A673 (cell line): Measurements from ENCODE around the gene KRT71. TPM values are rescaled to one million over a fixed set of nuclear protein-coding genes. Genes with fewer than 3 reads are reported as not detected.

Source experiments
- BruUV-seq: library from RNA; stranded (reverse); fragments of 400-500 nt; replicated peaks from 2 replicates; lab custom pipeline; 2021; lab: Mats Ljungman, UMichigan
- CTCF ChIA-PET: fragments of 300-600 bp; sonication (Branson Sonifier 250); formaldehyde crosslinking; loops from one replicate; lab custom pipeline; 2022; ENCODE audit warnings: antibody characterized with exemption; lab: Charles Lee
- POLR2A ChIA-PET: fragments of 300-600 bp; sonication (Branson Sonifier 250); formaldehyde crosslinking; loops from one replicate; lab custom pipeline; 2022; ENCODE audit warnings: antibody characterized with exemption; ENCODE audit not compliant: low non-redundant PET; lab: Charles Lee
- DNase-seq: peaks from one replicate; pipeline ENCODE4 v3.0.0-alpha.2; 2015; ENCODE audit warnings: low spot score
- H3K27ac ChIP-seq: fragments of 200-600 bp; sonication (generic); 2 replicates; pipeline ENCODE4 v1.5.1; 2016; ENCODE audit warnings: mixed run types, low read depth, mild to moderate bottlenecking, mixed read lengths, antibody characterized with exemption, low read length; ENCODE audit not compliant: poor library complexity, severe bottlenecking
- H3K27me3 ChIP-seq: fragments of 200-600 bp; sonication (generic); replicated peaks from 2 replicates; pipeline ENCODE4 v1.6.1; 2017; ENCODE audit warnings: mixed run types, low read depth, mild to moderate bottlenecking, mixed read lengths, antibody characterized with exemption, low read length; ENCODE audit not compliant: insufficient read depth, poor library complexity
- H3K36me3 ChIP-seq: fragments of 200-600 bp; sonication (generic); 2 replicates; pipeline ENCODE4 v1.6.1; 2016; ENCODE audit warnings: mixed run types, mild to moderate bottlenecking, mixed read lengths, antibody characterized with exemption, low read length; ENCODE audit not compliant: insufficient read depth, poor library complexity, severe bottlenecking
- H3K4me1 ChIP-seq: fragments of 200-600 bp; sonication (generic); 2 replicates; pipeline ENCODE4 v1.6.1; 2017; ENCODE audit warnings: mixed run types, mild to moderate bottlenecking, mixed read lengths, antibody characterized with exemption, low read length; ENCODE audit not compliant: insufficient read depth, poor library complexity, severe bottlenecking
- H3K4me3 ChIP-seq: fragments of 200-600 bp; sonication (generic); 2 replicates; pipeline ENCODE4 v1.5.1; 2016; ENCODE audit warnings: low read depth, mixed run types, mild to moderate bottlenecking, mixed read lengths, low read length; ENCODE audit not compliant: poor library complexity, severe bottlenecking
- H3K9me3 ChIP-seq: fragments of 200-600 bp; sonication (generic); 2 replicates; pipeline ENCODE4 v1.6.1; 2016; ENCODE audit warnings: mixed run types, low read depth, mild to moderate bottlenecking, mixed read lengths, antibody characterized with exemption, low read length; ENCODE audit not compliant: poor library complexity, severe bottlenecking
- CTCF ChIP-seq: fragments of 300-800, 200-600 bp; sonication (generic); conservative IDR thresholded peaks from 2 replicates; pipeline ENCODE4 v1.5.1; 2017; ENCODE audit warnings: low read depth, mild to moderate bottlenecking, antibody characterized with exemption, low read length, moderate library complexity, mixed read lengths
- EZH2 ChIP-seq: fragments of 200-600 bp; sonication (generic); IDR thresholded peaks from 2 replicates; pipeline ENCODE4 v1.6.1; 2017; ENCODE audit warnings: borderline replicate concordance, low read depth, mild to moderate bottlenecking, mixed read lengths, antibody characterized with exemption, low read length; ENCODE audit not compliant: poor library complexity, severe bottlenecking
- intact Hi-C: fragments of 100-400 bp; cut with micrococcal nuclease; formaldehyde crosslinking; loops from one replicate; pipeline ENCODE4 v1.10.0; 2022; ENCODE audit not compliant: unreplicated experiment
- total RNA-seq: library from RNA; stranded (reverse); gene quantifications from 2 replicates; pipeline ENCODE4 v1.2.3, GENCODE V29; 2021

KRT71 gene
- total RNA-seq, 1 experiment from 2014 or later: not detected

- TF ChIP-seq CTCF (no peak), EZH2 (no peak)
- ChIA-PET CTCF (no interaction called here), POLR2A (no interaction called here)
- Histone ChIP-seq H3K9me3 (no peaks in the 10 kb centered on the region), H3K4me1 (peaks cover 3% of the 10 kb centered on the region), H3K27me3 (peaks cover 36% of the 10 kb centered on the region), H3K36me3 (no peaks in the 10 kb centered on the region), H3K27ac (no peak within 1 kb of the TSS), H3K4me3 (no peak within 1 kb of the TSS)
- intact Hi-C loops: no loop called here
- no peak for DNase-seq
- no TSS peak for BruUV-seq
Observed at GRCh38 chr12:52600941-52601481, 48.1 kb upstream of the KRT71 start, which contains the start of gene KRT72. Gene KRT72, minus strand, starts transcription at chr12:52601463. Its CDS starts 11 bp downstream, at chr12:52601452.

DNA sequence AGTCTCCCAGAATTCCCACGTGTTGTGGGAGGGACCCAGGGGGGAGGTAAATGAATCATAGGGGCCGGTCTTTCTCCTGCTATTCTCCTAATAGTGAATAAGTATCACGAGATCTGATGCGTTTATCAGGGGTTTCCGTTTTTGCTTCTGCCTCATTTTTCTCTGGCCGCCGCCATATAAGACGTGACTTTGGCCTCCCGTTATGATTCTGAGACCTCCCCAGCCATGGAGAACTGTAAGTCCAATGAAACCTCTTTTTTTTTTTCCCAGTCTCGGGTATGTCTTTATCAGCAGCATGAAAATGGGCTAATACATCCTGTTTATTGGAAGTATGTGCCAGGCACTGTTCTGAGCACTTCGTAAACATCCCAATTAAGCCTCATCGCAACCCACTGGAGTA lies 47.5 kb upstream of the KRT71 start:
- Histone ChIP-seq H3K27me3 (peaks cover 36% of the 10 kb centered on the region), H3K36me3 (no peaks in the 10 kb centered on the region), H3K4me3 (no peak overlapping the region), H3K27ac (no peak overlapping the region), H3K4me1 (no peaks in the 10 kb centered on the region), H3K9me3 (no peaks in the 10 kb centered on the region)
- DNase-seq: no peak
- ChIA-PET POLR2A (interaction anchor here (0.5 kb wide), 1 partner anchor 95 kb away, joined by 4 read pairs; no protein-coding TSS in a partner anchor), CTCF (no interaction called here)
- TF ChIP-seq CTCF: no peak
- TF ChIP-seq EZH2: no peak
- no TSS peak for BruUV-seq
- intact Hi-C loops: no loop called here

- Histone ChIP-seq H3K27ac (no peak overlapping the region), H3K27me3 (peaks cover 36% of the 10 kb centered on the region), H3K9me3 (no peaks in the 10 kb centered on the region), H3K4me1 (no peaks in the 10 kb centered on the region), H3K4me3 (no peak overlapping the region), H3K36me3 (no peaks in the 10 kb centered on the region)
- no TSS peak for BruUV-seq
- intact Hi-C loops: no loop called here
- DNase-seq: no peak
- TF ChIP-seq CTCF (no peak), EZH2 (no peak)
- POLR2A ChIA-PET: interaction anchor here (0.5 kb wide), 1 partner anchor 95 kb away, joined by 4 read pairs; no protein-coding TSS in a partner anchor
- CTCF ChIA-PET: no interaction called here
Observed at GRCh38 chr12:52600071-52600470, 47.1 kb upstream of the KRT71 start.
